ENCODE results near the gene CPOX.

The CPOX gene

DNA sequence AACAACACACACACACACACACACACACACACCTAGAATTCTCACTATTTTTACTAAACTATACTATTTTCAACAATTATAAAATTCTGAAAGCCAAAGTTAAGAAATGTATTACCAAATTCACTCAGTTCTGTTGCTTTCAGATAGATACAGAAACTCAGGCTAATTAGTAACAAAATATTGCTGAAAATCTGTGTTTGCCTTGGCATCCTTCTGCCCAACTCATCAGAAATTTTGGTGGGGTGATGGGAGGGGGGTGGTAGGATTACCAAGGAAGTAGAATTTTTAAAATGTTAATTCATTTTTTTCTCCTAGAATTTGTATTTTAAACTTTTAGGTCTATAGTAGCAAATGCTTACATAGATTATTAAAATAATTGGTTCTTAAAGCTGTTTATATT lies 2.7 kb upstream of the CPOX start:
- no peak for DNase-seq (ENCODE audit: low spot score)

DNA sequence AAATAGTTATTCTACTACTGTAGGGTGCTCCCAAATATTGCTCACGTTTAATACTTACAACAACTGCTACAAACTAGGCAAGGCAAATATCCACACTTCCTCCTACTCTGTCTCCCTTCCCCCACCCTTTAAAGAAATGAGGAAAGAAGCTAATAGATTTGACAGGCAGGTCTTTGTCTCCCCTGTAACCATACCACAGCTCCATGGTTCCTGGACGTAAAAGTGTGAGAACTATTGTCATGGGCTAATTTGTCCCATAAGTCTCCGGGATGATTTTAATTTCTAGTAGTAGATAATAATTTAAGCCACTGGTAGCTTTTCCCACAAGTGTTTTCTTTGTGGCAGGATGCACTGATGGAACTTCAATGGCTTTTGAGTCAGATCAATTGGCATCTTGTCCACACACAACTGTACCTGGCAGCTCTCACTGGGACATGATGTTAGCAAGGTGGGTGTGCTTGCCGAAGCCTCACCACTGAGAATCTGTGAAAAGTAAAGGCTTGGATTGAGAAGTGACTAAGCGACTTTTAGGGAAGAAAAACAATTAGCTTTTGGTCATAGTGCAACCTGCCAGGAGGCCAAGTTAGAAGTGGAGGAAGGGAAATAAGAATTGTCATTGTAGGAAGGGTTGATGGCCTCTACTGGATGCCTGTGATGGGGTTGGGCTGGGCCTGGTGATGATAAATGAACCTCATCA lies 1.4 kb upstream of the CPOX start:
- DNase-seq (ENCODE audit: low spot score): no peak

DNA sequence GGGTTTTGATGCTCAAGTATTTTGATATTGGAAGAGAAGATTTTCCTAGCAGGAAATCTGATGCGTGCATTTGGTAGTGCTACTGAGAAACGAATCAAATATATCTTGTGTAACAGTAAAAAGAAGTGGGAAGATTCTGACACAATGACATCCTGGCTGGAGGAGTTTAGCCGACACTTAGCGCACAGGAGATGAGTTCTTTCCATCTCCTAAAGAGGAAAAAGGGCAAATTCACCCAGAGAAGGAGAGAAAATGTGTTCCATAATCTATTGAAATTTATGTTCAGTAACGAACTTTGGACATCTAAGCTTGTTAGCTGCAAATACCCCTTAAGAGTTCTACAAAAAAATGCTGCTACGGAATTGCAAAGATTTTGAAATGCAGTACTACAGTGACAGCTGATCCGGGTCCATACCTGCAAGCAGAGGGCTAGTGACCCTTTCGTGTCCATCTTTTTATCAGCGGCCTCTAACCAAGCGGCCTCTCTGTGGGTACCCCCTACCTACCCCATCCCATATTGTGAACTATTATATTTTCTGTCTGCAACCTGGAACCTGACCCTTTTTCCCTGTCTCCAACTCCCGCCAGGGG lies 971 bp downstream of the CPOX start:
- DNase-seq (ENCODE audit: low spot score): no peak

DNA sequence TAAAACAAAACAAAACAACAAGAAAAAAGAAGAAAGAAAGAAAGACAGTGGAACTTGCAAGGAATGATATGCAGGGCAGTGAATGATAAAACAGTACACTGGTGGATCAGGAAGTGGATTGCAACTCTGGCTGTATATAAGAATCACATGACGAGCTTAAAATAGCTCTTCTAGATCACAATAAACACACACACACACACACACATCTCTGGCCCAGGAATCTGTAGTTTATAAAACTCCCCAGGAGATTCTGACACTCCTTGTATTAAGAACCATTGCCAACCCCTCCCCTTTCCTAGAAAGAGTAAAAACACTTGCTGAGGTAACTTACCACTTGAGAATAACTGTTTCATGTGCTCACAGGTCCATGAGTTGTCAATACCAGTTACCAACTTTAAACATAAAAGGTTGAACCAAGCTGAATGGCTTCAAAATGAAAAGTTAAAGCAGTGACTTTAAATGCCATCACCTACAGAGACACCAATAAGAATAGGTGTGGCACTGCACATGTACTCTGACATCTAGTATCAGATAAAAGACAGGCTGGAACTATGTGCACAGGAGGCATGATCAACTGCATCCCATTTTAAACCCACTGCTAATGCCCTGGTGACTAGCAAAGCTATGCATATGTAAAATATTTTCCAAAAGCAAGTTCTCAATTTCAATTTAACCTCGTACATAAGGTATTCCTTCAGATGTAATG lies 3.9 kb downstream of the CPOX start:
- DNase-seq (ENCODE audit: low spot score): no peak

DNA sequence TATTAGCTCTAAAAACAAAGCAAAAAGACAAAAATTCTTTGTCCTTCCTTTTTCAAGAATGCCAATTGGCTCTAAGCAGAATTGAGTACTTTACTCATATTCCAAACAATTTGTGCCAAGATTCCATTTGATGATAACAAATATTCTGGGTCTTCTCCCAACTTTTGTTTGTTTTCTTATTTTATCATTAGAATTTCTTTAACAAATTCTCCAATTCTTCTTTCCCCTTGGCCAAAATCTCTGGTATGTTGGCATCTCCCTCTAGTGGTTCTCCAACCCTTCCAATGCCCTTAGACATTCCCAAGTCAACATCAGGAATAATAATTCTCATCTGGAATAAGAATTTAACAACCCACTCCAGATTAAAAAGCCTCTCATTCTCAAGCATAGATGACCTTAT lies 5.3 kb downstream of the CPOX start:
- DNase-seq (ENCODE audit: low spot score): no peak

DNA sequence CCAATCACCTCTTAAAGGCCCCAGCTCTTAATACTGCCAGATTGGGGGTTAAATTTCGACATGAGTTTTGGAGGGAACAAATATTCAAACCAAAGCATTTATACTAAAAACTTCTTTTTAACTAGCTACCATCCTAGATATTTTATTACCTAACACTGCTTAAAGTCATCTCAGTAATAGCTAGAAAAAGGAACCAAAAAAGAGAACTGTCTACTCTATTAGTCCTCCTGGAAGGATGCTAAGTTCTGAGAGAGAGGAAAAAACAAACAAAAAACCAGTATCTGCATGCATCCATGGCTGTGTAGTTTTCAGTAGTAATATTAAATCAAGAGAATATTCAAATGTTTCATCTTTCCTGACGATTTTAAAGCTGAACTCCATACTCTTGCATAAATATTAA lies 5.8 kb downstream of the CPOX start:
- no peak for DNase-seq (ENCODE audit: low spot score)

DNA sequence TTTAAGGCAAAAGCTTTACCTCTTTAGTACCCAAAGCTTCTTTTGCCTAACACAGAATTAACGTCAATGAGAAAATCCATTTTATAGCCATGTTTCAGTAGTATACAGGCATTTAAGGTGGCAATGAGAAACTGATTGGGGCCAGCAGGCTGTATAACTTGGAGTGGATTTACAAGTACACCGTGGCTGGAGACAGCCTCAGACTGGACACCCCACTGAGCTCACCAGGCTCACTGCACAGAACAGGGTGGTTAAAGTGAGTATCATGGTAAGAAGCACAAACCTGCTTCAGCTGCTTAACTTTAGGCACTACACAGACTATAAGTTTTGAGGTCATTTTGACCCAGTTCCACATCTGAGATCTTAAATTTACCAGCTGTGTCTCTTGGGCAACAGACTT lies 8.9 kb downstream of the CPOX start:
- no peak for DNase-seq (ENCODE audit: low spot score)

DNA sequence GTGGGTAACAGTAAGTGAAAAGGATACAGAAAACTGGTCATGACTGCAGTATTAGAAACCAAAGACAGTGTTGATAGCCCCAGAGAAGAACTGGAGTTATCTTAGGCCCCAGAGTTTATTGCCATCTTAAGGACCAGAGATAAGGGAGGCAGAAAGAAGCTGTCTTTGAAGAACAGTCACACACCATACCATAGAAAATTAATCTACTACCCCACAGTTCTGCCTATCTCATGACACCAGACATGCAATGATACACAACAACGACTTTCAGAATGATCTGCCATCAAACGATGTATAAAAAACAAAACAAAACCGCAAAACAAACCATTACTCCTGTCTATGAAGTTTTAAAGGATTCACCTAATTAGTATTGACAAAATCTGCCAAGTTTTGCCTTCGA lies 9.6 kb downstream of the CPOX start:
- DNase-seq (ENCODE audit: low spot score): no peak

DNA sequence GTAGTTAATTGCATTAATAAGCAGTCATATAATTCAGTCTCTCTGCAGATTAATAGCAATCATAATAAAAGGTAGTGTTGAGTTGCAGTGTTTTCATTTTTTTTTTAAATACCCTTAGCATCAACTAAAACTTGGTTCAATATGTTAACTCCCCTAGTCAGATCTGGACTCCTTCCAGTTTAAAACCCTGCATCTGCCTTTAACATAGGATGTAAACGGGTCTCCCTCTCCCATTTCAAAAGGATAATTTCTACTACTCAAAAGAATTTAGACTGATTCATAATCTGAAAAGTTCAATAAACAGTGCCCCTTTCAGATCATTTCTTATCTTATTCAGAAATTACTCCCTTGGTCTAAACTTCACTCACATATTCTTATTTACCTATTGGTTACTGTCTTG lies 11.4 kb downstream of the CPOX start:
- no peak for DNase-seq (ENCODE audit: low spot score)

DNA sequence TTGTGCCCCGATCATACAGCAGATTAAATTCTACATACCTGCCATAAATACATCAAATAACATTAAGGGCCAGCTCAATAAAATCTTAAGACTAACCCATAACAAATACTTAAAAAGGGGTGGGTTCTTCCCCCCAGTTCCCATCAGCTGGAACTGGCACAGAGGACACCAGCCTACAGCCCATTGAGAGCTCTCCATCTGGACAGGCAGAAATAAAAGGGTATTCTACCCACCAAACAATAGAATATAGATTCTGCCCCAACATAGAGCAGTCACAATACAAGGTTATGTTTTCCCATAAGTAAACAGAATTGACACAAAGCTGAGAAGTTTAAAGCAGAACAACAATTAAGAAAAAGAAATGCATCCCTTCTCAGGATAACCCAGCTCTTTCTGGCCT lies 11.9 kb downstream of the CPOX start:
- no peak for DNase-seq (ENCODE audit: low spot score)

DNA sequence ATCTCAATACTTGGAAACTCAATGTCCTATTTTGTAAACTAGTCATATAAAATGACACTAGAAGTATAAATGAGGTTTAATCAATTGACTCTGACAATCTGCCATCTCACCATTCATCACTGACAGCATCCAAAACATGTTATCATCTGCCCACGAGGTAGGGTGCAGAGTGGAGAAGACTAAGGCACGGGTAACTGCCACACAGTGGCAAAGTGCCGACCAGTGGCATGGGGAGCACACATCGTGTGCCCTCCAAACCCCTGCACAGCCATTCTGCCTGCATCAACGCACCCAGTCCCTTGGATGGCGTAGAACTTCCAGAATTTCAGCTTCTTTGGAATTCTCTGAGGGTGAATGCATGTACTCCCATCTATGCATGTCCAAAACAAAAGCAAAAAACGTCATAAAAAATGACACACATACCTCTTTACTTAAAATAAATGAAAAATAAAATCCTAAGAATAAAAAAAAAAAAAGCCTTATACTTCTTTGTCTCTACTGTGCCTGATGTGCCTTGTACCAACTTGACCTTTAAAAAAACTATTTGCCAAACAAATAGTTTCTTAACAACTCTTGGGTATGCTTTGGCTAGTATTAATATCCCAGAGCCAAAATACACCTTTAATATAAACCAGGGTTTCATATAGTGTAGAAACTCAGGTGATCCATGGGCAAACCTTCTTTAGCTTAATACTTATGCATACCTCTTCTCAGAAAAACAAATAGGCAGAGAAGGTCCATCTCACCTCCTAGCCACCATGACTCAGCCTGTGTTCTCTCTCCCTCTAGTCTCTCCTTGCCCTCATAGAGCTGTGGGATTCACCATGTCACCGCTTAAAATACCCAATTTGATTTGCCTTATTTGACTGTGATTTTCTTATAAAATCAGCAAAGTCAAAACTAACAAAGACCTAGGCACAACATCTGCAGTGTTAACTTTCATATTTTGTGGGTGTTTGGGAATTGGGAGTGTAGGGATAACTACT lies 12.7 kb downstream of the CPOX start:
- DNase-seq (ENCODE audit: low spot score): no peak

DNA sequence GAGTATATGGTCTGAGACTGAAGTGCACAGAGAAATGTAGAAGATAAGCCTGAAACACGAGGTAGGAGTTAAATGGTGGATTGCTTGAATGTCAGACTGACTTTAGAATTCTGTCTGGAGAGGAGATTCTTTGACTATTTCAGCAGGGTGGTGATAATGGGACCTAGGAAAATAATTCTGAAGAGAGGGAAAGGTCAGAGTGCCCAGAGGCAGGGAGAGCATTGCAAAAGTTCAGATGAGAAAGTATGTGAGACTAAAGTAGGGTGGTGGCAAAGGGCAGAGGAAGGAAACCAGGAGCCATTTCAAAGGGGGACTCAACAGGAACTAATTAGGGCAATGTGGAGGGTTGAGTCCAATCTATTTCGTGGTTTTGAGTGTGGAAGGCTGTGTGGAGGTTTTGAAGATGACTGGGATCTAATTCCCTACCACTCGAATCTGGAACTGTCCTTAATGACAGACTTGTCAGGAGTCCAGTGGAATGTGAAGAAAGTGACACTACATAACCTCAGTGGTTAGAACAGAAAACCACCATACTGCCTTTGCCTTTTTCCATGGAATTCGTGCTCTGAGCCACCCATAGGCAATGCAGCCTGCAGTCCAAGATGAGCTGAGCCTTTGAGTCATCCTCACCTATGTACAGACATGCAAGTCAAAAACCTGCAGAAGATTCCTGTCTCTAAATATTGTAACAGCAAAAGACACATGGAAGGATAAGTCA lies 16.1 kb downstream of the CPOX start:
- DNase-seq (ENCODE audit: low spot score): no peak

DNA sequence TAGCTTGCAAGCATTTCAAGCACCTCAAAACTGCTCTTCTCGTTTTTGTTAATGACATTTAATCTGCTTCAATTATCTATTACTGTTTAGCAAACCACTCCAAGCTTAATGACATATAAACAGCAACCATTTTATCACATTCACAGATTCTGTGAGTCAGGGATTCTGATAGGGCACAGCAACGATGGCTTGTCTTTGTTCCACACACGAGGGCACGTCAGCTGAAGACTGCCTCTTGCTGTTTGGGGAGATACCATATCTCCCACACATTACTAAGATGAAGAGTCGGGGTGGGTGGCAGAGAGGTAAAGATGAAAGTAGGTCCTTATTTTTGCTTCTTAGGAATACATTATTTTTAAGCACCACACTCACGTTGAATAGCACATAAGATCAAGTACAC lies 19.3 kb downstream of the CPOX start:
- no peak for DNase-seq (ENCODE audit: low spot score)

DNA sequence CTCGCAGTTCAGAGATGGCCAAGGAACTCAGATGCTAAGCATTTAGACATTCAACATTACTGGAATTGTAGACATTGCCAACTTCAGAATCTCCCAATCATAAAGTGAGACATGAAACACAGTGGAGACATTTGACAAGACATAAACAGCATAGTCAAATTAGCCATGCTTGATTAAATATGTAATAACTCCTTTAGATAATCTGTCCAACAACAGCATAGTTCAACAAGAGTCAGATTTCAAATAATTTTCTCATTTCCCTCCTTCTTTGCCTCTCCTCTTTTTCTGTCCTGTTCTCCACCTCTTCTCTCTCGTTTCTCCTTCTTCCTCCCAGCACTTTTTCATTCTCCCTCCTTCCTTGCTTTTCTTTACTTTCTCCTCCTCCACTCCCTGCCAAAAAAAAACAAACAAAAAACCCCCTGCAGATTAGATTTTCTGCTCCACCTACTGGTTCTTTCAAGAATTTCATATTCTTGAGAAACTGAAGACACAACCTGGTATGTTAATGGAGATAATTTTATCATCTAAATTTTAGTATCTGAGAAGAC lies 20.2 kb downstream of the CPOX start:
- peak; percentile 56 for DNase-seq (ENCODE audit: low spot score)

DNA sequence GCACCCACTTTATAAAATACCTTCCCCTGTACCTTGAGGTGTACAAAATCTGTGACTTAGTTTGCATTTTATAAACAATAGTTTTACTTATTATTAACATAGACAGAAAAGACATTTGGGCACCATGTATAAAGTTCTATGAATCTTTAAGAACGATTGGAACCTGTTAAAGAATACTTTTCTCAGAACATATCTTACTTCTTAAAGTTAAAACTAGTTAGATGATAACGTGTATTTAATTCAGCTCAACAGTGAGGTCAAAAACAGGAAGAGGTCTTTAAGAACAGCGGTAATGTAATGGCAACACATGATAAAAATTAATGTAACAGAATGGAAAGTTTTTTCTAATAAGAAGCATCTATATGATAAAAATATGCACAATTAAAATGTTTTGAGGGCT lies 25.0 kb downstream of the CPOX start:
- DNase-seq (ENCODE audit: low spot score): no peak

DNA sequence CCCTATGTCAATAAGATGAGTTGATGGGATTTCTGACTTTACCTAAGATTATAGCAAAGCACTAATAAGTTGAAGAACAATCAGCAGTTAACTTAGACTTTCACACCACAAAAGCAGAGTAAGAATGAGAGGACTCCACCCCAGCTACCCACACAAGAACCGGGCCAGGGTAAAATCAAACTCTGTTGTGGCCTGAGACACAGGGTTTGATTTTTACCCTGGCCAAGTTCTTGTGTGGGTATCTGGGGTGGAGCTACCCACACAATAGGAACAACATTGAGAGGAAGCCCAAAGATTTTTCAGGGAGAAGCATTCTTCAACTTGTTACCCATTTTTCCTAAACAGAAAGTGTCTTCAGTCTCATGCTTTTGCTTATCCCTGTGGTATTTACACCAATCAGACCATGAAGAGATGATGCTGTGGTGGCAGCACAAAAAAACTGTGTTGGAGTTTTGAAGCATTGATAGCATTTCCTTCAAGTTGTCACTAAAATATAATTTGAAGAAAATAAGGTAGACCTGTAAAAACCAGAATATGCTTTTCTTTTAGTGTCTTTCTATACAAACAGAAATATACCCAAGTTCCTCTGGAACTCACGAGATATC lies 25.6 kb downstream of the CPOX start:
- DNase-seq (ENCODE audit: low spot score): no peak

DNA sequence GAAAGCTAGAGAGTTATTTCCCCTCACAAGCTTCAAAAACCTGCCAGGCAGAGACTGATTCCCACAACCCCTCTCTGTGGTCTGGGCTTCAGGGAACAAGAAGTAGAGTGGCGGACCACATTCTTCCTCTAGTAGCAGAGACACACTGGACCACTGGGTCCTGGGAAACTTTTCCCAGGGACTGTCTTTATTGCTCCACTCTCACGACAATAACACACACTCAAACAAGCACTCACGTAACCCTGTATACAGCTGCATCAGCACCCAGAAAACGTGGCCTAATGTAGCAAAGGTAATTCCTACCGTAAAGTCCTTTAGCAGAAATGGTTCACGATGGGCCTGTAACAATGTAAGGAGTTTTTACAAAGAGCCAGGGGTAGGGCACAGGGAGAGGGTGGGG lies 27.6 kb downstream of the CPOX start:
- no peak for DNase-seq (ENCODE audit: low spot score)

DNA sequence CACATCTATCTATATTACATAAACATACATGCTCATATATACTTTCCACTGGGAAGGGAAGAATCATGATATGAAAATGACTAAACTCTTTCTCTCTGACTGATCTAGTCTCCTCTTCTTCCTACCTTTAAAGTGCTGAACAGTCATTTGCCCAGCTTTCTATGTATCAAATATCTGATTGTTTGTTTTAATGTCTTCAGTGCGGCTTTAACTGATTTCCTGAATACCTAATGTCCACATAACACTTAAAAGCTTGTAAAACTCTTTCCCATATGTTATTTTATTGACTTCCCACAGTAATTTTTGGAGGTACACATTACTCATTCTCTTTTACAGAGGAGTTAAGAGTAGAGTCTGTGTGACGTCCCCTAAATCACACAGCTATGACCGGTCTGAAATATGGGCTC lies 28.2 kb downstream of the CPOX start:
- DNase-seq (ENCODE audit: low spot score): no peak

DNA sequence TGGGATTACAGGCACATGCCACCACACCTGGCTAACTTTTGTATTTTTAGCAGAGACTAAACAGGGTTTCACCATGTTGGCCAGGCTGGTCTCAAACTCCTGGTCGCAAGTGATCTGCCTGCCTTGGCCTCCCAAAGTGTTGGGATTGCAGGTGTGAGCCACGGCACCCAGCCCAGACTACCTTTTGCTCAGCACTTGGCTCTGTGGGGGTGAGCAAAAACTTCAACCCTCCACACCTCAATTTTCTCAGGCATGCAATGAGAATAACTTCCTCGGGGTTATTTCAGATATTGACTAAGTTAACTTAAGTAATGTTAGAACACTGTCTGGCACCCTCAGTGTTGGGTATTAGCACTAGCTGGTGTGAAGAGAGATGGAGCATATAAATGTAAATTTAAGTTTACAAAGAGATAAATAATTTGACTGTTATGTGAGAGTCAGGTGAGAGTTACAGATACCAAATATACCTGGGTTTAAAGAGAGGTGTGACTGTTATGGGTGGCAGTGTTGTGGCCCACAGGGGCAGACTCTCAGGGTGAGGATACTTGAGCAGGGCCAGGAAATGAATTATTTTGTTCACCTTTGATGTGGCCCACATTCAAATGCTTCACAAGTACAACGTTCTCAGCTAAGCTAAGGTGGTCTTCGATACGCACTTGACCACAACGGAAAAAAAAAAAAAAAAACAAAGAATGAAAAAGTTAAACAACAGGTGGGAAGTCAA lies 29.0 kb downstream of the CPOX start:
- peak; percentile 65 for DNase-seq (ENCODE audit: low spot score)

DNA sequence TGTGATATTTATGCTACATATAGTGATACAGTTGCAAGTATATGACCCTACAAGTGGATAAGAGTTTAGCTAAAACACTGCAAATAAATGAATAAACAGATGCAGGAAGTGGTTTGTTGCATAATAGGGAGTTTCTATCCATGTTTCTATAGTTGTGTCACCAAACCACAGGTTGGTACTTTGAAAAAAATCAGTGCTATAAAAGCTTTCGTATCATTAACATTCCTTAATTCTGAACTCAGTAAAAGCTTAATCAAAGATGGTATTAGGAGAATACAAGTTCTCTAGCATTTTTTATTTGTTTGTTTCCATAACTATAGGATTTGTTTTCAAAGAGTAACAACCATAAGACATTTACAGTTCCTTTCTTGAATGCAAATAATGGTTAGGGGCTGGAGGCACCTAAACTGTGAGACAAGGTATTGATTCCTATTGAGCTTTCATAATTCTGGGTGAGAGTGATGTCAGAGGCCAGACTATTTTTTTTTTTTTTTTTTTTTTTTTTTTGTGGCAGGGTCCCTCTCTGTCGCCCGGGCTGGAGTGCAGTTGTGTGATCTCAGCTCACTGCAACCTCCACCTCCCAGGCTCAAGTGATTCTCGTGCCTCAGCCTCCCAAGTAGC lies 29.6 kb downstream of the CPOX start:
- peak; percentile 68 for DNase-seq (ENCODE audit: low spot score)

Measured in CD4-positive, alpha-beta T cell treated with Interleukin-15 for 4 hours (primary cell).